ENCODE data around the gene TTC34. TPM values are rescaled to one million over a fixed set of nuclear protein-coding genes. Genes with fewer than 3 reads are reported as not detected.

The TTC34 gene
- total RNA-seq, 1 donor = 0.10 TPM

Other genes starting within 250 kb of the TTC34 start
- 127 TPM for gene TNFRSF14, start 245.3 kb downstream of the TTC34 start, total RNA-seq
- 4.2 TPM for gene PRXL2B, start 214.9 kb downstream of the TTC34 start, total RNA-seq
- gene MMEL1, start 168.7 kb downstream of the TTC34 start, total RNA-seq = 0.63 TPM
- not detected for gene ACTRT2, start 219.8 kb upstream of the TTC34 start, total RNA-seq

Measured in mononuclear cell (primary cell).